HG03520 (cell line): ENCODE results near the gene NCAPG2.
A peak's percentile ranks its signal among the peaks of the same experiment; 100 is the strongest.
"Not testable (repeated sequence)": the region's sequence is repeated elsewhere in the genome, so short reads cannot be mapped to it uniquely, and the experiment has no call there.

Experiments used
- ATAC-seq: cut with Tn5 transposase; IDR thresholded peaks from one replicate; pipeline ENCODE4 v1.9.1; 2021; ENCODE audit warnings: mild to moderate bottlenecking, moderate library complexity; ENCODE audit not compliant: unreplicated experiment

The NCAPG2 gene

GRCh38 chr7:158676906-158677305, 27.7 kb downstream of the NCAPG2 start:
- no peak for ATAC-seq

- ATAC-seq: no peak
Measured at GRCh38 chr7:158676171-158676840, 28.3 kb downstream of the NCAPG2 start.

GRCh38 chr7:158672975-158673374, 31.6 kb downstream of the NCAPG2 start:
- no peak for ATAC-seq

- ATAC-seq: not testable (repeated sequence)
Measured at GRCh38 chr7:158668086-158668485, 36.5 kb downstream of the NCAPG2 start.

GRCh38 chr7:158666966-158667678, 37.5 kb downstream of the NCAPG2 start:
- ATAC-seq: not testable (repeated sequence)

GRCh38 chr7:158666401-158666800, 38.2 kb downstream of the NCAPG2 start:
- ATAC-seq: no peak

- no peak for ATAC-seq
Measured at GRCh38 chr7:158664406-158664805, 40.2 kb downstream of the NCAPG2 start.

- ATAC-seq: no peak
Measured at GRCh38 chr7:158663428-158663741, 41.2 kb downstream of the NCAPG2 start.

- no peak for ATAC-seq
Measured at GRCh38 chr7:158662610-158663427, 41.8 kb downstream of the NCAPG2 start.

GRCh38 chr7:158658475-158658874, 46.1 kb downstream of the NCAPG2 start:
- ATAC-seq: no peak

- peak; percentile 40 for ATAC-seq
Measured at GRCh38 chr7:158657189-158657746, 47.3 kb downstream of the NCAPG2 start.

- peak; percentile 97 for ATAC-seq
Measured at GRCh38 chr7:158655931-158656441, 48.6 kb downstream of the NCAPG2 start.

- no peak for ATAC-seq
Measured at GRCh38 chr7:158655507-158655906, 49.1 kb downstream of the NCAPG2 start.

GRCh38 chr7:158651968-158652565, 52.5 kb downstream of the NCAPG2 start:
- no peak for ATAC-seq

- no peak for ATAC-seq
Measured at GRCh38 chr7:158650821-158651225, 53.8 kb downstream of the NCAPG2 start.

- ATAC-seq: no peak
Measured at GRCh38 chr7:158649279-158649678, 55.3 kb downstream of the NCAPG2 start.

- ATAC-seq: no peak
Measured at GRCh38 chr7:158648787-158649186, 55.8 kb downstream of the NCAPG2 start.

GRCh38 chr7:158648168-158648567, 56.4 kb downstream of the NCAPG2 start:
- no peak for ATAC-seq

- ATAC-seq: no peak
Measured at GRCh38 chr7:158647475-158647792, 57.2 kb downstream of the NCAPG2 start.

GRCh38 chr7:158646766-158647474, 57.7 kb downstream of the NCAPG2 start:
- no peak for ATAC-seq
